Astrocyte (in vitro differentiated cells and primary cell): ENCODE data around the gene DNTT.

Source experiments
- CTCF ChIP-seq: IDR thresholded peaks from 2 replicates; pipeline ENCODE4 v1.5.1; 2011; ENCODE audit warnings: low read depth, mild to moderate bottlenecking, inconsistent platforms, low read length, moderate library complexity; ENCODE audit not compliant: insufficient read depth
- EZH2 ChIP-seq: IDR thresholded peaks from 2 replicates; pipeline ENCODE4 v1.6.1; 2012; ENCODE audit warnings: mild to moderate bottlenecking, low read length, inconsistent platforms; ENCODE audit not compliant: insufficient read depth

GRCh38 chr10:96311180-96311715 is 7.0 kb downstream of the DNTT start:
- no peak for TF ChIP-seq CTCF
- TF ChIP-seq EZH2 = no peak
